Spleen (tissue), 11 donors: ENCODE measurements around the gene USP35. TPM values are rescaled to one million over a fixed set of nuclear protein-coding genes. Genes with fewer than 3 reads are reported as not detected.

Experiments
- DNase-seq: peaks from one replicate; pipeline ENCODE4 v3.0.0-alpha.2; 2020
- H3K27ac ChIP-seq, 8 donors: fragments of 200-600 bp; sonication (generic) in 7 of 8; 1 replicate in 4 of 8; 2 replicates in 4 of 8; pipeline versions ENCODE4 v1.5.0 to v1.8.0; 2016 to 2021; ENCODE audit warnings: inconsistent platforms in 4 of 8, mild to moderate bottlenecking in 4 of 8, moderate library complexity in 1 of 8
- H3K27me3 ChIP-seq, 7 donors: fragments of 200-600 bp; sonication (generic) in 6 of 7; replicated peaks in 1 of 7; 1 replicate in 4 of 7; 2 replicates in 3 of 7; pipeline versions ENCODE4 v1.5.0 to v1.8.0; 2016 to 2021; ENCODE audit warnings: inconsistent platforms in 3 of 7, mild to moderate bottlenecking in 1 of 7
- H3K36me3 ChIP-seq, 6 donors: fragments of 200-600 bp; sonication (generic) in 5 of 6; 1 replicate in 4 of 6; 2 replicates in 2 of 6; pipeline versions ENCODE4 v1.5.0 to v1.8.0; 2016 to 2021; ENCODE audit warnings: inconsistent platforms in 2 of 6
- H3K4me1 ChIP-seq, 6 donors: fragments of 200-600 bp; sonication (generic) in 5 of 6; 1 replicate in 3 of 6; 2 replicates in 3 of 6; pipeline versions ENCODE4 v1.5.0 to v1.8.0; 2016 to 2021; ENCODE audit warnings: inconsistent platforms in 3 of 6
- H3K4me3 ChIP-seq, 8 donors: fragments of 200-600 bp; sonication (generic) in 7 of 8; 1 replicate in 4 of 8; 2 replicates in 4 of 8; pipeline versions ENCODE4 v1.5.0 to v1.8.0; 2016 to 2021; ENCODE audit warnings: inconsistent platforms in 4 of 8, mild to moderate bottlenecking in 4 of 8, moderate library complexity in 2 of 8
- H3K9me3 ChIP-seq, 8 donors: fragments of 200-600 bp; sonication (generic) in 7 of 8; 1 replicate in 4 of 8; 2 replicates in 4 of 8; pipeline versions ENCODE4 v1.5.0 to v1.8.0; 2016 to 2021; ENCODE audit warnings: inconsistent platforms in 4 of 8
- POLR2A ChIP-seq, 3 donors: fragments of 450-650 bp; IDR thresholded peaks; one replicate each; pipeline ENCODE4 v1.5.1; 2017; ENCODE audit warnings: antibody characterized with exemption in 3 of 3, mild to moderate bottlenecking in 1 of 3
- POLR2AphosphoS5 ChIP-seq, 3 donors: sonication (generic); formaldehyde crosslinking; IDR thresholded peaks; one replicate each; pipeline ENCODE4 v1.5.1; 2017; ENCODE audit warnings: antibody characterized with exemption in 3 of 3
- WGBS, 5 donors: extraction: QIAGEN DNeasy Blood & Tissue Kit in 3 of 5; methylation state at CpG; one replicate each; pipeline versions ENCODE4 v1.1.5 to v1.1.7; 2013 to 2018; 5-methylcytosine and 5-hydroxymethylcytosine counted together
- intact Hi-C: fragments of 100-400 bp; cut with DNase I; formaldehyde crosslinking; loops from one replicate; pipeline ENCODE4 v1.15.0; 2023; ENCODE audit warnings: low total_unique reads
- polyA plus RNA-seq, 3 donors: library from polyadenylated mRNA; stranded (reverse); fragments of 200-250 nt; gene quantifications; one replicate each; pipeline ENCODE4 v1.2.1, GENCODE V29; 2013
- total RNA-seq, 7 donors: library from RNA; depleted of rRNA in 3 of 7; stranded (reverse); fragments of >200 nt in 3 of 7; fragmentation: NEBNext Ultra II Directional in 4 of 7; extraction: Animal tissue kit (Norgen Biotek cat#: 25700) in 4 of 7; gene quantifications; one replicate each; pipeline versions ENCODE4 v1.1.0 to v1.2.1, GENCODE V29; 2016 to 2021
- TF ChIP-seq, protein P1 (sequence below), 11 experiments: fragments of 200-600 bp in 7 of 11; fragments of 450-650 bp in 4 of 11; sonication (generic) in 4 of 11; IDR thresholded peaks in 8 of 11; conservative IDR thresholded peaks in 3 of 11; 1 replicate in 7 of 11; 2 replicates in 4 of 11; pipeline versions ENCODE4 v1.4.0 to v1.8.0; 2016 to 2021; ENCODE audit warnings: antibody characterized with exemption in 11 of 11, inconsistent platforms in 4 of 11, mild to moderate bottlenecking in 1 of 11
- donor health status: healthy with polysubstance abuse.
- donor health status: DM: no; HTN: no; CAD: no; lungs with moderate emphysema.
- donor health status: DM: no; HTN: no; CAD: no.
- donor health status: Bipolar disorder and iron deficiency.
- donor health status: healthy.
- donor health status: DM: no; HTN: no; CAD: no.
- donor health status: DM: yes; HTN: yes; CAD: no.

Gene USP35
- total and polyA plus RNA-seq, 10 donors: 1.6 to 9.5 (median 6.3) TPM

DNA sequence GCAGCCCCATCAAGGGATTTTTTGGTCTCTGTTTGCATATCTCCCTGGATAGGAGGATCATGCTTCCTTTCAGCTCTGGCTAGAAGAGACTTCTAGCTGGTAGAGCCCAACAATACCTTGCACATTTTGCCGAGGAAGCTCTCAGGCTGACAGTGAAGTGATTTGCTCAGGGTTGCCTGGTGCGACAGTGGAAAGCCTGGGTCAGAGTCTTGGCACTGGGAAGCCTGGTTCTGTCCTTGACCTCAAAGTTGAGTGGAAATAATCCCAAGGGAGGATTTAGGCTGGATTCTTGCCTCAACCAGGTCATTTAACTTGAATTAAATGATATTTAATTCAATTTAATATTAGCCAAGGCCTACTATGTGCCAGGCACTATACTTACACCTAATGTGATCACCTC lies 24.9 kb upstream of the USP35 start:
- DNase-seq: no peak
- no peaks in the 10 kb centered on the region for H3K36me3 ChIP-seq
- no peaks in the 10 kb centered on the region for H3K27me3 ChIP-seq
- no peak overlapping the region for H3K27ac ChIP-seq
- peaks cover 0 to 3% (median 0%) of the 10 kb centered on the region in 6 donors for H3K4me1 ChIP-seq
- no peaks in the 10 kb centered on the region for H3K9me3 ChIP-seq
- H3K4me3 ChIP-seq: no peak overlapping the region
- WGBS, 5 donors: 55 to 95% (median 70%) methylated on average over 2 of the region's 2 CpGs
- intact Hi-C loops: no loop called here
- TF ChIP-seq, protein P1, sequence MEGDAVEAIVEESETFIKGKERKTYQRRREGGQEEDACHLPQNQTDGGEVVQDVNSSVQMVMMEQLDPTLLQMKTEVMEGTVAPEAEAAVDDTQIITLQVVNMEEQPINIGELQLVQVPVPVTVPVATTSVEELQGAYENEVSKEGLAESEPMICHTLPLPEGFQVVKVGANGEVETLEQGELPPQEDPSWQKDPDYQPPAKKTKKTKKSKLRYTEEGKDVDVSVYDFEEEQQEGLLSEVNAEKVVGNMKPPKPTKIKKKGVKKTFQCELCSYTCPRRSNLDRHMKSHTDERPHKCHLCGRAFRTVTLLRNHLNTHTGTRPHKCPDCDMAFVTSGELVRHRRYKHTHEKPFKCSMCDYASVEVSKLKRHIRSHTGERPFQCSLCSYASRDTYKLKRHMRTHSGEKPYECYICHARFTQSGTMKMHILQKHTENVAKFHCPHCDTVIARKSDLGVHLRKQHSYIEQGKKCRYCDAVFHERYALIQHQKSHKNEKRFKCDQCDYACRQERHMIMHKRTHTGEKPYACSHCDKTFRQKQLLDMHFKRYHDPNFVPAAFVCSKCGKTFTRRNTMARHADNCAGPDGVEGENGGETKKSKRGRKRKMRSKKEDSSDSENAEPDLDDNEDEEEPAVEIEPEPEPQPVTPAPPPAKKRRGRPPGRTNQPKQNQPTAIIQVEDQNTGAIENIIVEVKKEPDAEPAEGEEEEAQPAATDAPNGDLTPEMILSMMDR (IDR thresholded peaks at IDR 0.05 in 8 of 11, conservative IDR thresholded peaks at IDR 0.05 in 3 of 11): no peak
- TF ChIP-seq POLR2AphosphoS5 (IDR thresholded peaks at IDR 0.05) (no peak), POLR2A (IDR thresholded peaks at IDR 0.05) (no peak)

DNA sequence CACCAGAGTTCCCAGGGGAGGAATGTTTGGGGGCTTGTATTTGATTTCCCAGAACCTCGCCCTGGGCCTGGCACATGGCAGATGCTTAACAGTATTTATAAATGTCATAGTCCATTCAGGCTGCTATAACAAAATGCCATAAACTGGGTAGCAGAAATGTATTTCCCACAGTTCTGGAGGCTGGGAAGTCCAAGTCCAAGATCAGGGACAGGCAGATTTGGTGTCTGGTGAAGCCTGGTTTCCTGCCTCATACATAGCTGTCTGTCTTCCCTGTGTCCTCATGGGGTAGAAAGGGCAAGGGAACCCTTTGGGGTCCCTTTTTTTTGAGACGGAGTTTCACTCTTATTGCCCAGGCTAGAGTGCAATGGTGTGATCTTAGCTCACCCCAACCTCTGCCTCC lies 24.2 kb upstream of the USP35 start:
- H3K36me3 ChIP-seq: no peaks in the 10 kb centered on the region
- intact Hi-C loops: no loop called here
- H3K4me1 ChIP-seq: peaks cover 0 to 5% (median 0%) of the 10 kb centered on the region in 6 donors
- no peak for TF ChIP-seq POLR2A (IDR thresholded peaks at IDR 0.05)
- no peak for DNase-seq
- no peaks in the 10 kb centered on the region for H3K9me3 ChIP-seq
- no peaks in the 10 kb centered on the region for H3K27me3 ChIP-seq
- no peak overlapping the region for H3K27ac ChIP-seq
- WGBS, 5 donors: 90 to 100% (median 96%) methylated on average over 2 of the region's 2 CpGs
- H3K4me3 ChIP-seq: no peak overlapping the region

DNA sequence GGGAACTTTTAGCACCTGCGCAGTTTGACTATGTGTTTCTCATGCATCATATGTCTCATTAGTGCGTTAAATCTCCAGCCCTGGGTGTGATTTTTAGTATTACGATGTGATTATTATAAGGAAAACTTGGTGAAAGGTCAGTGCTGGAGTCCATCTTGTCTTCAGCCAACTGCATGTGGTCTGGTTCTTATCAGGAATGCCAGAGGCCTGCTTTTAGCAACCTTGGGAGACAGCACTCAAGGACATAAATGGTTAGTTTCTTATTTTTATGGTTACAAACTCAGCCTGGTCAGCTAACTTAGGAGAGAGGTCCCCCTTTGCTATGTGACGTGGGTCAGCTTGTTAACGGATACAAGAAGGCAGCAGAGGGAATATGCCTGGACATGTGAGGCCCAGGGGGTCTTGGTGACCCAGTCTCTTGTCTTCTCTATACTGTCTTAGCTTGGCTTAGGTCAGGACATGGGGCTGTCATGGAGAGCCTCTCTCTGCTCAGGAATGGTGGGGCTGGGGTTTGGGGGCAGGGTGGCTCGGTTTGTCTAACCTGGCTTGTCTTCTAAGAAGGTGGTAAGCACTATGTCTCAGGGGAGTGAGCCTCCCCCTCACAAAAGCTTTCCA lies 21.8 kb upstream of the USP35 start:
- H3K9me3 ChIP-seq: no peaks in the 10 kb centered on the region
- H3K27ac ChIP-seq: no peak overlapping the region
- no peak overlapping the region for H3K4me3 ChIP-seq
- no peak for DNase-seq
- intact Hi-C loops: no loop called here
- H3K4me1 ChIP-seq: peaks cover 0 to 5% (median 0%) of the 10 kb centered on the region in 6 donors
- H3K27me3 ChIP-seq: no peaks in the 10 kb centered on the region
- H3K36me3 ChIP-seq: peaks cover 0 to 20% (median under 1%) of the 10 kb centered on the region in 6 donors
- WGBS, 5 donors: 85 to 91% (median 89%) methylated on average over 6 of the region's 6 CpGs
- TF ChIP-seq, protein P1 (IDR thresholded peaks at IDR 0.05 in 8 of 11, conservative IDR thresholded peaks at IDR 0.05 in 3 of 11): no peak
- TF ChIP-seq POLR2AphosphoS5 (IDR thresholded peaks at IDR 0.05): no peak
- no peak for TF ChIP-seq POLR2A (IDR thresholded peaks at IDR 0.05)

DNA sequence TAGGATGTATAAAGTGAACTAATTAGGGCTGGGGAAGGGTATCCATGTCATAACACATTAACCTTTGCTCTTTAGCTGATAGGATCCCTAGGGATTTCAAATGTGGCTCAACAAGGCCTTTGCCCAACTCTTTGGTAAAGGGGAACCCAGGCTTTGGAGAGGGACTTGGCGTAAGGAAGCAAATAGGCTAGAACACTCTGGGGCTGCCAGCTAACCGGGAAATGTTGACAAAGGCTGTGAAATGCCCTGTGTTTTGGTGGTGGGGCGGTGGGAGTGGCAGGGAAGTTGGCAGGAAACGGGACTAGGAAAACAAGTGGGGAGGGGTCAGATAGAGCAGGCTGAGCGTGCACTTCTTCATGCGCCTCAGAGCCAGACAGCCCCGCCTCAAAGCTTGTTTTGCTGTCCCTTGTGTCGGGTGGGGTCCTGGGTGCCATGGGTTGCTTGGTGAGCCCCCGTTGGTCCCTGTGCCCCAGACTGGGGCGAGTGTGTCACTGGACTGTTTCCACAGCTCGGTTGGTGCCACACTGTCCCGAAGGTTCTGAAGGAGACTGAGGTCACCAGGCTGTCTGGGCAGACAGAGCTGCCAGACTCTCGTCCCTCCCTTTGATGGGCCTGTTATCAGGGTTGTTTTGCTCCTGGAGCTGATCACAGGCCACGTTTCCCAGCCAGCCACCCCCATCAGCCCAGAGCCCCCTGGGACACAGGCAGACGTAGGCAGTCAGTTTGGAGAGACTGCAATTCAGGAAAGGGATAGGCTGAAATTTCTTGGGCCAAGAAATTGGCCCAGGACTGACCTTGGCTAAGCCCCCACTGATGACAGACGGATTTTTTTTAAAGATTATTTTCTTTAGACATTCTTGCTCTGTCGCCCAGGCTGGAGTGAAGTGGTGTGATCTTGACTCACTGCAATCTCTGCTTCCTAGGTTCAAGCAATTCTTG lies 19.9 kb upstream of the USP35 start:
- H3K4me3 ChIP-seq: no peak overlapping the region
- peaks cover 0 to 38% (median 14%) of the 10 kb centered on the region in 6 donors for H3K36me3 ChIP-seq
- no peaks in the 10 kb centered on the region for H3K9me3 ChIP-seq
- H3K27ac ChIP-seq: peak overlapping the region in 3 of 8 donors; percentile 13 to 39 (median 22)
- peaks cover 0 to 5% (median 0%) of the 10 kb centered on the region in 6 donors for H3K4me1 ChIP-seq
- no peak for TF ChIP-seq POLR2A (IDR thresholded peaks at IDR 0.05)
- no peak for TF ChIP-seq POLR2AphosphoS5 (IDR thresholded peaks at IDR 0.05)
- TF ChIP-seq, protein P1 (IDR thresholded peaks at IDR 0.05 in 8 of 11, conservative IDR thresholded peaks at IDR 0.05 in 3 of 11): no peak
- no peaks in the 10 kb centered on the region for H3K27me3 ChIP-seq
- WGBS, 5 donors: 64 to 72% (median 67%) methylated on average over 17 of the region's 17 CpGs
- no peak for DNase-seq
- intact Hi-C loops: no loop called here
